IMR-90 (cell line): ENCODE measurements around the gene P3R3URF.

ENCODE experiments used
- BHLHE40 ChIP-seq: fragments of 150-350 bp; IDR thresholded peaks from 2 replicates; pipeline ENCODE4 v1.6.1; 2016; ENCODE audit warnings: mild to moderate bottlenecking, low read depth, low read length
- POLR2A ChIP-seq: IDR thresholded peaks from 2 replicates; pipeline ENCODE4 v1.6.1; 2012; ENCODE audit warnings: mild to moderate bottlenecking, low read depth, low read length

DNA sequence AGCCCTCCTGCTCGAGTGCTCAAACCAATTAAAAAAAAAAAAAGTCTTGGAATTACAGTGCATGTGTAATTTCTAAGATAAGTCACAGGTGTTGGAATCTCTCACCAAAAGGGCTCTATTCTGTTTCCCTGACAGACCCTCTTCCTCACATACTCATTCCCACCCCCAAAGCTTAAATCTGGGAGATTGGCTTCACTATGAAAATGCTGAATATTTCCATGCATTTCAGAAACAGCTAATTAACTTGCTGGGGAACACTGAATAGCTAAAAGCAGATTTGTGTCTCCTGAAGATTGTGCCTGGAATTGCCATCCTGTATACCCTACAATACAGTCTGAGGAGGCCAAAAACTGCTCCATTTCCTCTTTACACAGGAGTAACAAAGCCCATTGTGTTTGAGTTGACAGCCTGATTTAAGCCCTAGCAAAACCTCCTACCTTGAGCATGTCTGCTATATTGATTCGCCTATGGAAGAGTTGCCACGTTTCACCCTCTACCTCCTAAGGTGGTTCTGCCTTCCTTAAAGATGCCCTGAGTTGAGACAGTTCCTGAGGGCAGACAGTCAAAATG is 42.4 kb downstream of the P3R3URF start:
- TF ChIP-seq POLR2A (no peak), BHLHE40 (no peak)
